PC-9 (cell line): ENCODE data around the gene C1orf35. TPM values are rescaled to one million over a fixed set of nuclear protein-coding genes. Genes with fewer than 3 reads are reported as not detected.

ENCODE experiments used
- BruUV-seq: library from RNA; stranded (reverse); fragments of 400-500 nt; replicated peaks from 2 replicates; lab custom pipeline; 2021; lab: Mats Ljungman, UMichigan
- CTCF ChIA-PET: fragments of 300-600 bp; sonication (Branson Sonifier 250); formaldehyde crosslinking; loops from one replicate; lab custom pipeline; 2022; ENCODE audit warnings: antibody characterized with exemption; lab: Charles Lee
- POLR2A ChIA-PET: fragments of 300-600 bp; sonication (Branson Sonifier 250); formaldehyde crosslinking; loops from one replicate; lab custom pipeline; 2022; ENCODE audit warnings: antibody characterized with exemption; ENCODE audit not compliant: unreplicated experiment; lab: Charles Lee
- DNase-seq, 2 experiments: peaks; one replicate each; pipeline versions ENCODE4 v3.0.0 to v3.0.0-alpha.2; 2015 to 2022; ENCODE audit warnings: mixed read lengths in 1 of 2
- H2AFZ ChIP-seq: fragments of 200-600 bp; sonication (generic); 2 replicates; pipeline ENCODE4 v1.8.1; 2017; ENCODE audit warnings: antibody characterized with exemption
- H3F3A ChIP-seq: fragments of 200-600 bp; sonication (generic); 2 replicates; pipeline ENCODE4 v1.8.1; 2017; ENCODE audit warnings: antibody characterized with exemption, mild to moderate bottlenecking, low read depth; ENCODE audit not compliant: insufficient read depth
- H3K27ac ChIP-seq: fragments of 200-600 bp; sonication (generic); 2 replicates; pipeline ENCODE4 v1.6.1; 2016; ENCODE audit warnings: mixed run types
- H3K27me3 ChIP-seq: fragments of 200-600 bp; sonication (generic); 2 replicates; pipeline ENCODE4 v1.6.1; 2016; ENCODE audit warnings: low read depth, mixed run types; ENCODE audit not compliant: insufficient read depth
- H3K36me3 ChIP-seq: fragments of 200-600 bp; sonication (generic); 2 replicates; pipeline ENCODE4 v1.6.1; 2016; ENCODE audit warnings: low read depth, mixed run types
- H3K4me1 ChIP-seq: fragments of 200-600 bp; sonication (generic); replicated peaks from 2 replicates; pipeline ENCODE4 v1.6.1; 2016; ENCODE audit warnings: mixed run types; ENCODE audit not compliant: insufficient read depth
- H3K4me2 ChIP-seq: fragments of 200-600 bp; sonication (generic); 2 replicates; pipeline ENCODE4 v1.6.1; 2017; ENCODE audit warnings: mixed run types
- H3K4me3 ChIP-seq: fragments of 200-600 bp; sonication (generic); 2 replicates; pipeline ENCODE4 v1.6.1; 2016; ENCODE audit warnings: mixed run types
- H3K79me2 ChIP-seq: fragments of 200-600 bp; sonication (generic); 2 replicates; pipeline ENCODE4 v1.6.1; 2017; ENCODE audit warnings: low read depth, mixed run types
- H3K9me2 ChIP-seq: fragments of 200-600 bp; sonication (generic); 2 replicates; pipeline ENCODE4 v1.8.1; 2017; ENCODE audit warnings: mild to moderate bottlenecking; ENCODE audit not compliant: insufficient read depth
- H3K9me3 ChIP-seq: fragments of 200-600 bp; sonication (generic); 2 replicates; pipeline ENCODE4 v1.8.1; 2016; ENCODE audit warnings: low read depth; ENCODE audit not compliant: insufficient read depth
- H4K20me1 ChIP-seq: fragments of 200-600 bp; sonication (generic); 2 replicates; pipeline ENCODE4 v1.8.1; 2017; ENCODE audit not compliant: insufficient read depth
- CTCF ChIP-seq: fragments of 200-600 bp; sonication (generic); conservative IDR thresholded peaks from 2 replicates; pipeline ENCODE4 v1.6.1; 2017; ENCODE audit warnings: mixed run types, antibody characterized with exemption, mild to moderate bottlenecking, moderate library complexity
- EZH2 ChIP-seq: fragments of 200-600 bp; sonication (generic); IDR thresholded peaks from 2 replicates; pipeline ENCODE4 v1.8.0; 2017; ENCODE audit warnings: antibody characterized with exemption, low read depth
- intact Hi-C: fragments of 100-400 bp; cut with micrococcal nuclease; formaldehyde crosslinking; loops from one replicate; pipeline ENCODE4 v1.10.0; 2022; ENCODE audit not compliant: unreplicated experiment
- total RNA-seq: library from RNA; stranded (reverse); gene quantifications from 2 replicates; pipeline ENCODE4 v1.2.3, GENCODE V29; 2021

C1orf35 gene
- total RNA-seq, 1 experiment from 2014 or later, result 26.4 TPM

DNA sequence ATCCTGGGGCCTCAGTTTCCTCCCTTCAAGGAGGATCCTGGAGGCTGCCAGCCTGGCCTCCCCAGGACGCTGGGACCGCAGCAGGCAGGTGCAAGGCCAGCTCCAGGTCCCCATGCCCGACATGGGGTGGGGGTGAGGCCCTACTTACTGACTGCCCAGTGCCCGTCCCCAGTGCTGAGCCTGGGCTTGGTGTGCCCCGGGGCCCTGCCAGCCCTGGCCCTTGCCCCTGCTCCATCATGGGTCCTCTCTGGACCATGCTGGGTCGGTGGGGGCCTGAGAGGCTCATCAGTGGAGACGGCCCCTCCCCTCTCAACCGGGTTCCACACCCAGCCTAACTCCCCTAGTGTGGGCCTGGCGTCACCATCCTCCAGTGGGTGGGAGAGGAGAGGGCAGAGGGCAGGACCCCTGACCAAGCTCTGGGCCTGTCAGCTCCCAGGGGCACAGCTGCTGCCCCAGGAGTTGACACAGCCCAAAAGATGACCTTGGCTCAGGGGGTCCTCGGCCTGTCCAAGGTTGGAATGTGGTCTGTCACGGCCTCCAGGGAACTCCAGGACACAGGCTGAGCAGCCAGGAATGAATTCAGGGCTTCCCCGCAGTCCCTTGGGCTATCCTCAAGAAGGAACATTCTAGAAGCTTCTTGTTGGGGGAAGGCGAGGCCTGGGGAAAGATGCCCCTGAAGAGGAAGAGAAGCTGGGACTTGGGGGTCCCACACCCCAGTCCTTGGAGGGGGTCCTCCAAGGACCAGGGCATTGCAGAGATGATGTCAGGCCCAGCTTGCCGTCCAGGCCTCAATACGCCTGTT is 38.2 kb downstream of the C1orf35 start:
- Histone ChIP-seq H4K20me1 (no peaks in the 10 kb centered on the region), H3K27me3 (peaks cover 10% of the 10 kb centered on the region; the same call in 1 of the 2 replicates), H3K4me1 (no peaks in the 10 kb centered on the region; the same call in 1 of the 2 replicates), H2AFZ (no peak overlapping the region), H3K79me2 (no peaks in the 10 kb centered on the region), H3K9me3 (no peaks in the 10 kb centered on the region), H3K9me2 (no peaks in the 10 kb centered on the region), H3F3A (no peaks in the 10 kb centered on the region), H3K4me2 (no peak overlapping the region), H3K27ac (no peak overlapping the region), H3K4me3 (no peak overlapping the region), H3K36me3 (no peaks in the 10 kb centered on the region)
- CTCF ChIA-PET, result no interaction called here
- TF ChIP-seq CTCF (no peak), EZH2 (no peak)
- POLR2A ChIA-PET, result no interaction called here
- intact Hi-C loops, result no loop called here
- DNase-seq, result no peak
- BruUV-seq, result no TSS peak

GRCh38 chr1:228064296-228064695 is 38.8 kb downstream of the C1orf35 start:
- Histone ChIP-seq H3K27ac (no peak overlapping the region), H2AFZ (no peak overlapping the region), H3F3A (no peaks in the 10 kb centered on the region), H3K4me2 (no peak overlapping the region), H3K36me3 (no peaks in the 10 kb centered on the region), H3K9me2 (no peaks in the 10 kb centered on the region), H4K20me1 (no peaks in the 10 kb centered on the region), H3K9me3 (no peaks in the 10 kb centered on the region), H3K4me1 (no peaks in the 10 kb centered on the region; the same call in 1 of the 2 replicates), H3K4me3 (no peak overlapping the region), H3K27me3 (peaks cover 10% of the 10 kb centered on the region; the same call in 1 of the 2 replicates), H3K79me2 (no peaks in the 10 kb centered on the region)
- DNase-seq, result no peak
- no TSS peak for BruUV-seq
- no peak for TF ChIP-seq CTCF
- no peak for TF ChIP-seq EZH2
- ChIA-PET CTCF (no interaction called here), POLR2A (no interaction called here)
- intact Hi-C loops, result no loop called here

- CTCF ChIA-PET, result no interaction called here
- POLR2A ChIA-PET, result no interaction called here
- Histone ChIP-seq H3K4me1 (no peaks in the 10 kb centered on the region; the same call in 1 of the 2 replicates), H3K9me2 (no peaks in the 10 kb centered on the region), H4K20me1 (no peaks in the 10 kb centered on the region), H2AFZ (no peak overlapping the region), H3K9me3 (no peaks in the 10 kb centered on the region), H3F3A (peaks cover 3% of the 10 kb centered on the region), H3K27me3 (peaks cover 10% of the 10 kb centered on the region; the same call in 1 of the 2 replicates), H3K4me2 (no peak overlapping the region), H3K36me3 (no peaks in the 10 kb centered on the region), H3K79me2 (no peaks in the 10 kb centered on the region), H3K27ac (no peak overlapping the region), H3K4me3 (no peak overlapping the region)
- TF ChIP-seq CTCF, result no peak
- no peak for TF ChIP-seq EZH2
- intact Hi-C loops, result no loop called here
- BruUV-seq, result no TSS peak
- DNase-seq, result no peak
Measured at GRCh38 chr1:228063251-228064191, 39.6 kb downstream of the C1orf35 start.
